Fibroblast of mammary gland (primary cell): ENCODE results near the gene CHL1.

Experiments used
- DNase-seq: peaks from one replicate; pipeline ENCODE4 v3.0.0-alpha.2; 2010; ENCODE audit warnings: low read depth
- H3K4me3 ChIP-seq: 2 replicates; pipeline ENCODE4 v1.5.1; 2011; ENCODE audit warnings: low read depth, mild to moderate bottlenecking, low read length, moderate library complexity; ENCODE audit not compliant: control insufficient read depth
- TF ChIP-seq, protein P1 (sequence below): conservative IDR thresholded peaks from 2 replicates; pipeline ENCODE4 v1.5.1; 2011; ENCODE audit warnings: low read depth, low read length, inconsistent platforms; ENCODE audit not compliant: control insufficient read depth, insufficient read depth

The CHL1 gene

DNA sequence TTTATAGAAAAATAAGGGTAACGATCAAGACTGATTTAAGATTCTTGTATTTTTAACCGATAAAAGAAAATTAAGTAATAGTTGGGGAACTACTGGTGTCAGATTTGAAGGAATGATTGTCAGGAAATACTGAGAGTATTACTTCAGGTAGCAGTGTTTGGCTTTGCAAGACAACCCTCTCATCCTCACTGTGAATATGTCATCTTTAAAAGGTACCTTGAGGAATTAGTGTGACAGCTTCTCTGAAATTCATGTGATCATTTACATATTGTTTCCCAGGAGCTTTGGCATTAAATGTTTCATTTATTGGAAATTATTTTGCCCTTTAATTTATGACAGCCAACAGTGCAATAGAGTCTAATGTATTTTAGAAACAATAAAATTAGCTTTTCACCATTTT lies 3.3 kb downstream of the CHL1 start:
- no peak for DNase-seq
- TF ChIP-seq, protein P1, sequence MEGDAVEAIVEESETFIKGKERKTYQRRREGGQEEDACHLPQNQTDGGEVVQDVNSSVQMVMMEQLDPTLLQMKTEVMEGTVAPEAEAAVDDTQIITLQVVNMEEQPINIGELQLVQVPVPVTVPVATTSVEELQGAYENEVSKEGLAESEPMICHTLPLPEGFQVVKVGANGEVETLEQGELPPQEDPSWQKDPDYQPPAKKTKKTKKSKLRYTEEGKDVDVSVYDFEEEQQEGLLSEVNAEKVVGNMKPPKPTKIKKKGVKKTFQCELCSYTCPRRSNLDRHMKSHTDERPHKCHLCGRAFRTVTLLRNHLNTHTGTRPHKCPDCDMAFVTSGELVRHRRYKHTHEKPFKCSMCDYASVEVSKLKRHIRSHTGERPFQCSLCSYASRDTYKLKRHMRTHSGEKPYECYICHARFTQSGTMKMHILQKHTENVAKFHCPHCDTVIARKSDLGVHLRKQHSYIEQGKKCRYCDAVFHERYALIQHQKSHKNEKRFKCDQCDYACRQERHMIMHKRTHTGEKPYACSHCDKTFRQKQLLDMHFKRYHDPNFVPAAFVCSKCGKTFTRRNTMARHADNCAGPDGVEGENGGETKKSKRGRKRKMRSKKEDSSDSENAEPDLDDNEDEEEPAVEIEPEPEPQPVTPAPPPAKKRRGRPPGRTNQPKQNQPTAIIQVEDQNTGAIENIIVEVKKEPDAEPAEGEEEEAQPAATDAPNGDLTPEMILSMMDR = no peak

DNA sequence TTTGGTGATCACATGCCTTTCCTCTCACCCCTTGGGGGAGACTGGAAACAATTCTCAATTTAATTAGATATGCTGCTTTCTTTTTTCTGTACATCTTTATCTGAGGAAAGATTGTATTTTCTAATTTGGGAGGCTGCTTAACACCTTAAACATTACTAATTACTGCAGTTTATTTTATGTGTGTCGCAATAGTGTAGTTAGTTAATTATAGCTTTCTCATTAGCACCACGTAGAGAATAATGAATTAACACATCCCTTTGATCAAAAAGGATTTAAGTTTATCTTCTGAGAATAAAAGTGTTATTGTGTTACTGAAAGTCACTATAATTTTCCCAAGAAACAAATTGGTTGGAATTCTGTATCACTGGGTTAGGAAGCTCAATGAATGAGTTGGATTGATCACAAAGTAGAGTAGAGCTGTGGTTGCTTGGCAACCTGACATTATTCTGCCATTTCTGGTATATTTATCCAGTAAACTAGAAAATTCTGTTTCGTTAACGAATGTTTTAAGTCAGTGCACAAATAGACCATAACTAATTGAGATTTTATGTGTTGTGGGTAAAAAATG lies 4.3 kb downstream of the CHL1 start:
- DNase-seq = no peak
- TF ChIP-seq, protein P1 = no peak
- H3K4me3 ChIP-seq = no peak overlapping the region

More for the DNA sequence above, 3.3 kb downstream of the CHL1 start:
- H3K4me3 ChIP-seq = no peak overlapping the region

GRCh38 chr3:204102-204501 lies 7.5 kb downstream of the CHL1 start:
- DNase-seq = no peak

DNA sequence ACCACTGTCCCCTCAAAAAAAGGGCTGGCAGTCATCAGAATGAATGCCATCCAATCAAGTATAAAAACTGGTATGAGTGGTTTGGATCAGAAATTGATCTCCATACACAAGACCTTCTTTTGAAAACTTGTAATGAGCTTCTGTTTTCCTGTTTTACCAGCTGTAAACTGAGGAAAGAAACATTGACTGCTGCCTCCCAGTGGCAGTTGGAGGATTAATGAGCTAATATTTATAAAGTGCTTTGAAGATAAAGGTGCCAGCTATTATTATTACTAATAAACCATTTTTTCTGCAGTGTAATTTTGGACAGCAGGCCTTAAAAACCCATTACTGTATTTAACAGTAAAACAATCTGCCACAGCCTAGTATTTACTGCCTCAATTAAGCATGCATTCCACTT lies 11.4 kb downstream of the CHL1 start:
- H3K4me3 ChIP-seq = no peak overlapping the region
- TF ChIP-seq, protein P1 = no peak
- no peak for DNase-seq

More at GRCh38 chr3:204102-204501, 7.5 kb downstream of the CHL1 start:
- no peak overlapping the region for H3K4me3 ChIP-seq
- TF ChIP-seq, protein P1 = no peak

DNA sequence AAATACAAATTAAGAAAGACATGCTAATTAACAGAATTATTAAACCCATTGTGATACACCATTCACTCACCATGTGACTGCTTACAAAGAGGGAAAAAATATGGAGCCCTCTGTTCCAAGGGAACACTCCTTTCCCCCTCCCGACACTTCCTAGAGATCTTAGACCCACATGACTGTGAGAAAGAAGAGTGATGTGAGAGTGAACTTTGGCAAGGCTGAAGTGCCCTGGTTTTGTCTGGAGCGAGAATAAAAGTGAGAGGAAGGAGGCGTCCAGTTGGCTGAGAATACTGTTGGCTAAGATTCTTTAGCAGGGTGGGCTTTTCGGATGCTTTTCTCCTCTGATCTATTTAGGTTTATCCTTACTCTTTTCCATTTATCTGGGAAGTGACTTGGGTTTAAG lies 14.1 kb downstream of the CHL1 start:
- TF ChIP-seq, protein P1 = no peak
- DNase-seq = no peak
- no peak overlapping the region for H3K4me3 ChIP-seq

DNA sequence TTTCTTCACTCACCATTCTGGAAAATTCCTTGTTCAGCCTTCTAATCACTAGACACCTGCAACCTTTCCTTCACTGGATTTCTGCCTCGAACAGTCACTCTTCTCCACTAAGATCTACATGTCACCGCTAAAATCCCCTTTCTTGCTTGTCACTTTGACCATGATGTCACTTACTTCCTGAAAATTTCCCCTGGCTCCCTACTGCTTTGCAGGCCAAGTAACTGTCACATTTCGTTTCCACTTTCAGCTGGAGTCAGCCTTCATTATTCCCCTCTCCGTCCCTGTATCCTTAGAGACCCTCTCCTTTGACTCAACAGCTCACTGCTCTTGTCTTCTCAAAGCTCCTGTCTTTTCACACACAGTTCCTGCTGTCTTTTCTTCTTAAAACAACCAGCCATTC lies 15.9 kb downstream of the CHL1 start:
- TF ChIP-seq, protein P1 = no peak
- H3K4me3 ChIP-seq = no peak overlapping the region
- DNase-seq = no peak
